ENCODE results near the gene ZNF787. TPM values are rescaled to one million over a fixed set of nuclear protein-coding genes. Genes with fewer than 3 reads are reported as not detected.

ZNF787 gene
- total RNA-seq, 2 experiments from 2014 or later = 30.6 to 31.7 TPM

- Histone ChIP-seq H3K4me3 (ENCODE audit: low read depth, low read length, poor library complexity, severe bottlenecking) (no peak overlapping the region), H3K4me2 (ENCODE audit: low read length) (no peak overlapping the region), H4K20me1 (ENCODE audit: insufficient read depth, low read length) (no peaks in the 10 kb centered on the region), H3K9me2 (ENCODE audit: insufficient read depth, low read length) (no peaks in the 10 kb centered on the region), H3K36me3 (ENCODE audit: insufficient read depth, low read length) (peaks cover 29% of the 10 kb centered on the region), H2AFZ (ENCODE audit: low read length) (no peak overlapping the region), H3K79me2 (ENCODE audit: insufficient read depth, low read depth, low read length) (no peaks in the 10 kb centered on the region), H3K27ac (ENCODE audit: low read depth, low read length, poor library complexity, severe bottlenecking) (no peak overlapping the region), H3K9me3 (ENCODE audit: low read length) (no peaks in the 10 kb centered on the region), H3K4me1 (ENCODE audit: insufficient read depth, low read length, poor library complexity, severe bottlenecking) (no peaks in the 10 kb centered on the region)
- POLR2A ChIA-PET = no interaction called here
- intact Hi-C loops (cut with micrococcal nuclease; ENCODE audit: unreplicated experiment) = no loop called here
- no TSS peak for BruUV-seq (replicated peaks)
- CTCF ChIA-PET (ENCODE audit: unreplicated experiment) = no interaction called here
- no peak for DNase-seq (ENCODE audit: low spot score)
- TF ChIP-seq EZH2phosphoT487 (IDR thresholded peaks at IDR 0.05; ENCODE audit: borderline replicate concordance, low read depth, low read length) (no peak), CTCF (conservative IDR thresholded peaks at IDR 0.05; ENCODE audit: low read length) (no peak)
These were observed 32.4 kb upstream of the ZNF787 start for GRCh38 chr19:56153507-56153906.

GRCh38 chr19:56152644-56153043, 31.5 kb upstream of the ZNF787 start:
- H3K36me3 ChIP-seq (ENCODE audit: insufficient read depth, low read length) = peaks cover 36% of the 10 kb centered on the region
- H3K9me2 ChIP-seq (ENCODE audit: insufficient read depth, low read length) = no peaks in the 10 kb centered on the region
- CTCF ChIA-PET (ENCODE audit: unreplicated experiment) = no interaction called here
- H3K79me2 ChIP-seq (ENCODE audit: insufficient read depth, low read depth, low read length) = no peaks in the 10 kb centered on the region
- no TSS peak for BruUV-seq (replicated peaks)
- no peaks in the 10 kb centered on the region for H3K9me3 ChIP-seq (ENCODE audit: low read length)
- H2AFZ ChIP-seq (ENCODE audit: low read length) = no peak overlapping the region
- no peaks in the 10 kb centered on the region for H3K4me1 ChIP-seq (ENCODE audit: insufficient read depth, low read length, poor library complexity, severe bottlenecking)
- no peak overlapping the region for H3K4me2 ChIP-seq (ENCODE audit: low read length)
- H3K4me3 ChIP-seq (ENCODE audit: low read depth, low read length, poor library complexity, severe bottlenecking) = no peak overlapping the region
- intact Hi-C loops (cut with micrococcal nuclease; ENCODE audit: unreplicated experiment) = no loop called here
- H4K20me1 ChIP-seq (ENCODE audit: insufficient read depth, low read length) = no peaks in the 10 kb centered on the region
- TF ChIP-seq CTCF (conservative IDR thresholded peaks at IDR 0.05; ENCODE audit: low read length) = no peak
- no peak for TF ChIP-seq EZH2phosphoT487 (IDR thresholded peaks at IDR 0.05; ENCODE audit: borderline replicate concordance, low read depth, low read length)
- POLR2A ChIA-PET = no interaction called here
- no peak for DNase-seq (ENCODE audit: low spot score)
- H3K27ac ChIP-seq (ENCODE audit: low read depth, low read length, poor library complexity, severe bottlenecking) = no peak overlapping the region

- peaks cover 31% of the 10 kb centered on the region for H3K36me3 ChIP-seq (ENCODE audit: insufficient read depth, low read length)
- no peaks in the 10 kb centered on the region for H3K9me2 ChIP-seq (ENCODE audit: insufficient read depth, low read length)
- no peaks in the 10 kb centered on the region for H3K4me1 ChIP-seq (ENCODE audit: insufficient read depth, low read length, poor library complexity, severe bottlenecking)
- H3K4me3 ChIP-seq (ENCODE audit: low read depth, low read length, poor library complexity, severe bottlenecking) = no peak overlapping the region
- H3K4me2 ChIP-seq (ENCODE audit: low read length) = no peak overlapping the region
- ChIA-PET CTCF (ENCODE audit: unreplicated experiment) (no interaction called here), POLR2A (no interaction called here)
- no peaks in the 10 kb centered on the region for H3K9me3 ChIP-seq (ENCODE audit: low read length)
- H4K20me1 ChIP-seq (ENCODE audit: insufficient read depth, low read length) = no peaks in the 10 kb centered on the region
- DNase-seq (ENCODE audit: low spot score) = no peak
- intact Hi-C loops (cut with micrococcal nuclease; ENCODE audit: unreplicated experiment) = no loop called here
- BruUV-seq (replicated peaks) = no TSS peak
- no peaks in the 10 kb centered on the region for H3K79me2 ChIP-seq (ENCODE audit: insufficient read depth, low read depth, low read length)
- H3K27ac ChIP-seq (ENCODE audit: low read depth, low read length, poor library complexity, severe bottlenecking) = no peak overlapping the region
- H2AFZ ChIP-seq (ENCODE audit: low read length) = no peak overlapping the region
- no peak for TF ChIP-seq EZH2phosphoT487 (IDR thresholded peaks at IDR 0.05; ENCODE audit: borderline replicate concordance, low read depth, low read length)
- no peak for TF ChIP-seq CTCF (conservative IDR thresholded peaks at IDR 0.05; ENCODE audit: low read length)
These were observed 29.3 kb upstream of the ZNF787 start for GRCh38 chr19:56150358-56150757.
